Lower lobe of right lung (tissue), 2 donors: ENCODE data around the gene GJA3. TPM values are rescaled to one million over a fixed set of nuclear protein-coding genes. Genes with fewer than 3 reads are reported as not detected.

Source experiments
- ATAC-seq, 2 donors: fragments of 200-7000 bp; cut with Tn5 transposase; one replicate each; pipeline ENCODE4 v1.9.1; 2020 to 2022; ENCODE audit warnings: mild to moderate bottlenecking in 2 of 2, moderate library complexity in 2 of 2
- DNase-seq: peaks from one replicate; pipeline ENCODE4 v3.0.0-alpha.2; 2020
- H3K27ac ChIP-seq: fragments of 200-600 bp; one replicate; pipeline ENCODE4 v1.8.0; 2022
- H3K27me3 ChIP-seq: fragments of 200-600 bp; one replicate; pipeline ENCODE4 v1.8.0; 2022; ENCODE audit warnings: low read depth
- H3K36me3 ChIP-seq: fragments of 200-600 bp; one replicate; pipeline ENCODE4 v1.8.0; 2022; ENCODE audit warnings: mild to moderate bottlenecking
- H3K4me1 ChIP-seq: fragments of 200-600 bp; one replicate; pipeline ENCODE4 v1.8.0; 2022
- H3K4me3 ChIP-seq: fragments of 200-600 bp; one replicate; pipeline ENCODE4 v1.8.0; 2022; ENCODE audit warnings: mild to moderate bottlenecking
- H3K9me3 ChIP-seq: fragments of 200-600 bp; one replicate; pipeline ENCODE4 v1.8.0; 2022
- CTCF ChIP-seq: fragments of 200-600 bp; IDR thresholded peaks from one replicate; pipeline ENCODE4 v1.8.0; 2022; ENCODE audit warnings: antibody characterized with exemption, mild to moderate bottlenecking
- intact Hi-C: fragments of 100-400 bp; cut with DNase I; formaldehyde crosslinking; loops from one replicate; pipeline ENCODE4 v1.11.0; 2022
- total RNA-seq: library from RNA; stranded (reverse); fragmentation: NEBNext Ultra II Directional; extraction: Animal tissue kit (Norgen Biotek cat#: 25700); gene quantifications from one replicate; pipeline ENCODE4 v1.2.1, GENCODE V29; 2021
- donor health status: DM: no; HTN: yes; CAD: no; lungs with severe emphysema.

The GJA3 gene
- total RNA-seq, 1 donor from 2014 or later, result not detected

GRCh38 chr13:20151612-20152011 lies 9.2 kb downstream of the GJA3 start:
- H3K9me3 ChIP-seq, result no peaks in the 10 kb centered on the region
- DNase-seq, result no peak
- H3K36me3 ChIP-seq, result no peaks in the 10 kb centered on the region
- ATAC-seq, result no peak
- no peak for TF ChIP-seq CTCF
- H3K27me3 ChIP-seq, result peaks cover 64% of the 10 kb centered on the region
- intact Hi-C loops, result no loop called here
- no peak overlapping the region for H3K4me3 ChIP-seq
- no peaks in the 10 kb centered on the region for H3K4me1 ChIP-seq
- no peak overlapping the region for H3K27ac ChIP-seq

- no peak for ATAC-seq
- H3K27ac ChIP-seq, result no peak overlapping the region
These were observed 9.8 kb downstream of the GJA3 start for GRCh38 chr13:20151016-20151415.

GRCh38 chr13:20150561-20150960 lies 10.3 kb downstream of the GJA3 start:
- Histone ChIP-seq H3K9me3 (no peaks in the 10 kb centered on the region), H3K27ac (no peak overlapping the region), H3K27me3 (peaks cover 62% of the 10 kb centered on the region), H3K36me3 (no peaks in the 10 kb centered on the region), H3K4me3 (no peak overlapping the region), H3K4me1 (no peaks in the 10 kb centered on the region)
- DNase-seq (no peak), ATAC-seq (peak in 1 of 2 donors; percentile 10)
- TF ChIP-seq CTCF, result no peak
- intact Hi-C loops, result no loop called here

More at GRCh38 chr13:20151016-20151415, 9.8 kb downstream of the GJA3 start:
- Histone ChIP-seq H3K36me3 (no peaks in the 10 kb centered on the region), H3K9me3 (no peaks in the 10 kb centered on the region), H3K27me3 (peaks cover 62% of the 10 kb centered on the region), H3K4me1 (no peaks in the 10 kb centered on the region), H3K4me3 (no peak overlapping the region)
- no peak for DNase-seq
- no peak for TF ChIP-seq CTCF
- intact Hi-C loops, result no loop called here

GRCh38 chr13:20149762-20150161 lies 11.1 kb downstream of the GJA3 start:
- DNase-seq (no peak), ATAC-seq (no peak)
- H3K36me3 ChIP-seq, result no peaks in the 10 kb centered on the region
- no peaks in the 10 kb centered on the region for H3K9me3 ChIP-seq
- H3K4me1 ChIP-seq, result no peaks in the 10 kb centered on the region
- no peak overlapping the region for H3K4me3 ChIP-seq
- no peak overlapping the region for H3K27ac ChIP-seq
- intact Hi-C loops, result no loop called here
- no peak for TF ChIP-seq CTCF
- H3K27me3 ChIP-seq, result peaks cover 60% of the 10 kb centered on the region

GRCh38 chr13:20148501-20149183 lies 12.2 kb downstream of the GJA3 start:
- TF ChIP-seq CTCF, result no peak
- no peak for DNase-seq
- Histone ChIP-seq H3K4me3 (no peak overlapping the region), H3K27me3 (peaks cover 60% of the 10 kb centered on the region), H3K36me3 (no peaks in the 10 kb centered on the region), H3K4me1 (no peaks in the 10 kb centered on the region), H3K9me3 (no peaks in the 10 kb centered on the region), H3K27ac (no peak overlapping the region)
- intact Hi-C loops, result no loop called here
- ATAC-seq, result no peak
